Activated naive CD4-positive, alpha-beta T cell treated with anti-CD3 and anti-CD28 coated beads for 36 hours (primary cell): ENCODE measurements around the gene ROCK2. TPM values are rescaled to one million over a fixed set of nuclear protein-coding genes. Genes with fewer than 3 reads are reported as not detected.
"Not testable (repeated sequence)": the region's sequence is repeated elsewhere in the genome, so short reads cannot be mapped to it uniquely, and the experiment has no call there.

Source experiments
- CTCF ChIA-PET: fragments of 350-600 bp; sonication (Branson Sonifier 250); formaldehyde crosslinking; loops from one replicate; lab custom pipeline; 2021; ENCODE audit warnings: antibody characterized with exemption; lab: Charles Lee
- DNase-seq: peaks from one replicate; pipeline ENCODE4 v3.0.0-alpha.2; 2020
- H3K27ac Mint-ChIP-seq: one replicate; pipeline ENCODE4 v1.8.0; 2021; ENCODE audit warnings: mild to moderate bottlenecking, mixed read lengths
- H3K27me3 Mint-ChIP-seq: one replicate; pipeline ENCODE4 v1.8.0; 2021; ENCODE audit warnings: low read depth, mixed read lengths
- H3K36me3 Mint-ChIP-seq: one replicate; pipeline ENCODE4 v1.8.0; 2021; ENCODE audit warnings: low read depth, mixed read lengths
- H3K4me1 Mint-ChIP-seq: one replicate; pipeline ENCODE4 v1.8.0; 2021; ENCODE audit warnings: low read depth, mixed read lengths
- H3K4me3 Mint-ChIP-seq: one replicate; pipeline ENCODE4 v1.8.0; 2021; ENCODE audit warnings: mild to moderate bottlenecking, moderate library complexity, mixed read lengths
- H3K9me3 Mint-ChIP-seq: one replicate; pipeline ENCODE4 v1.8.0; 2021; ENCODE audit warnings: mixed read lengths
- intact Hi-C: fragments of 100-400 bp; cut with micrococcal nuclease; formaldehyde crosslinking; loops from one replicate; pipeline ENCODE4 v1.15.1; 2023
- total RNA-seq, 2 experiments: library from RNA; stranded (reverse); gene quantifications; one replicate each; pipeline ENCODE4 v1.2.3, GENCODE V29; 2021

ROCK2 gene
- total RNA-seq, 2 experiments from 2014 or later, result 8.4 to 9.4 TPM

DNA sequence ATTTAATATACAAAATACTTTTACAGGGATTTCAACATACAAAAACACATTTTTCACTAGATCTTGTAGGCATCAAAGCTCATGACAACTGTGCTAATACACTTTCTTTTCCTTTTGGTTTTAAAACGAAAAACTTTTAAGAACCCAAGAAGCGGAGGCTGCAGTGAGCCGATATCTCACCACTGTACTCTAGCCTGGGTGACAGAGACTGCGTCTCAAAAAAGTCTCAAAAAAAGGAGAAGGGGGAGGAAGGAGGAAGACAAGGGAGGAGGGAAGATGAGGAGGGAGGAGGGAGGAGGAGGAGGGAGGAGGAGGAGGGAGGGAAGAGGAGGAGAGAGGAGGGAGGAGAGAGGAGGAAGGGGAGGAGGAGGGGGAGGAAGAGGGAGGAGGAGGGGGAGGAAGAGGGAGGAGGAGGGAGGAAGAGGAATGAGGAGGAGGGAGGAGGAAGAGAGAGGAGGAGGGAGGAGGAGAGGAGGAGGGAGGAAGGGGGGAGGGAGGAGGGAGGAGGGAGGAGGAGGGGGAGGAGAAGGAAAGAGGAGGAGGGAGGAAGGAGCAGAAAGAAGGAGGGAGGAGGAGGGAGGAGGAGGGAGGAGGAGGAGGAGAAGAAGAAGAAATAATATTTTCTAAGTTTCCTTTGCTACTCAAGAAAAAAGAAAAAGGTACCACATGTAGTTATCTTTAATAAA is 13.8 kb downstream of the ROCK2 start:
- H3K9me3 Mint-ChIP-seq, result peaks cover 4% of the 10 kb centered on the region
- H3K27ac Mint-ChIP-seq, result no peak overlapping the region
- no peak overlapping the region for H3K4me3 Mint-ChIP-seq
- H3K36me3 Mint-ChIP-seq, result no peaks in the 10 kb centered on the region
- no peaks in the 10 kb centered on the region for H3K27me3 Mint-ChIP-seq
- CTCF ChIA-PET, result no interaction called here
- peaks cover 10% of the 10 kb centered on the region for H3K4me1 Mint-ChIP-seq
- intact Hi-C loops, result no loop called here
- no peak for DNase-seq

DNA sequence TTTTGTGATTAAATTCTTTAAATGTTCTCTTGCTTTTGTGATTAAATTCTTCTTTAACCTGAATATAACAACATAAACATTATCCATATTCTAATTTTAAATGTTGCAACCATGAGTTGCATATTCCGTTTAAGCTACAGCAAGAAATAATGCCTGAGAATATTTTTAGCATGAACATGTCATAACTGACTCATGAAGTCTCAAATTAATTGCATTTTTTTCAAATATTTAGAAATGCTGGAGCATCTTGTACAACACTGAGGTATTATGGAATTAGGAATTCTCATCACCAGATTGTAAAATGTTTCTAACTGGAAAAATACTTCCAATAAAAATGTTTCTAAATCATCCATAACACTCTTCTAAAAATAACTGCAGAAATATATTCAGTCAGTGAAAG is 14.7 kb downstream of the ROCK2 start:
- Mint-ChIP-seq H3K36me3 (no peaks in the 10 kb centered on the region), H3K27me3 (no peaks in the 10 kb centered on the region), H3K4me1 (peaks cover 7% of the 10 kb centered on the region), H3K4me3 (no peak overlapping the region), H3K9me3 (peaks cover 4% of the 10 kb centered on the region), H3K27ac (no peak overlapping the region)
- DNase-seq, result no peak
- intact Hi-C loops, result no loop called here
- CTCF ChIA-PET, result no interaction called here

DNA sequence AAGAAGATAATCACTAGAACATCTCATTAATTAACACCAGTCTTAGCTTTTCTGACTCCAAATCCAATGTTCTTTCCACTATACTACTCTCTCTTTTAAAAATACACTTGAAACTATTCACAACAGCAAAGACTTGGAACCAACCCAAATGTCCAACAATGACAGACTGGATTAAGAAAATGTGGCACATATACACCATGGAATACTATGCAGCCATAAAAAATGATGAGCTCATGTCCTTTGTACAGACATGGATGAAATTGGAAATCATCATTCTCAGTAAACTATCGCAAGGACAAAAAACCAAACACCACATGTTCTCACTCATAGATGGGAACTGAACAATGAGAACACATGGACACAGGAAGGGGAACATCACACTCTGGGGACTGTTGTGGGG is 15.9 kb downstream of the ROCK2 start:
- H3K4me3 Mint-ChIP-seq, H3K9me3 Mint-ChIP-seq, intact Hi-C loops, H3K4me1 Mint-ChIP-seq, H3K27me3 Mint-ChIP-seq, H3K36me3 Mint-ChIP-seq, DNase-seq, H3K27ac Mint-ChIP-seq: not testable (repeated sequence)
- CTCF ChIA-PET, result interaction anchor here (0.6 kb wide), 1 partner anchor 255 kb away, joined by 4 read pairs; no protein-coding TSS in a partner anchor

DNA sequence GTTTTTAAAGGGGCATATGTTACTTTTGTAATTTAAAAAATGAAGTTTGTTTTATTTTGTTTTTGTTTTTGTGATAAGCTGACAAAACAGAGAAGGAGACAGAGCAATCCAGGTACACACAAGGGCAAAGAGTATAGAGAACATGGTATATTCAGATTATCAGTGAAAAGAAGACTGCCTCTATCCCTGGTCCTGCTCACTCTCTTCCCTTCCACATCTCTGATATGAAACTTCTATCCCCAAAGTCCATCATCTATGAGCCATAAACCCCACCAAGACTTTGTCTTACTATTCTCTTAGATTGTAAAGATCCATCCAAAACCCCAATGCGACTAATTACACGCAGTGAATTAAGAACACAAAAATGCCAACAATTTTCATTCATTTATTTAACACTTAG is 16.6 kb downstream of the ROCK2 start:
- no peak overlapping the region for H3K27ac Mint-ChIP-seq
- H3K4me3 Mint-ChIP-seq, result no peak overlapping the region
- DNase-seq, result no peak
- intact Hi-C loops, result no loop called here
- H3K36me3 Mint-ChIP-seq, result no peaks in the 10 kb centered on the region
- no peaks in the 10 kb centered on the region for H3K27me3 Mint-ChIP-seq
- H3K9me3 Mint-ChIP-seq, result peaks cover 4% of the 10 kb centered on the region
- H3K4me1 Mint-ChIP-seq, result peaks cover 10% of the 10 kb centered on the region
- CTCF ChIA-PET, result no interaction called here

DNA sequence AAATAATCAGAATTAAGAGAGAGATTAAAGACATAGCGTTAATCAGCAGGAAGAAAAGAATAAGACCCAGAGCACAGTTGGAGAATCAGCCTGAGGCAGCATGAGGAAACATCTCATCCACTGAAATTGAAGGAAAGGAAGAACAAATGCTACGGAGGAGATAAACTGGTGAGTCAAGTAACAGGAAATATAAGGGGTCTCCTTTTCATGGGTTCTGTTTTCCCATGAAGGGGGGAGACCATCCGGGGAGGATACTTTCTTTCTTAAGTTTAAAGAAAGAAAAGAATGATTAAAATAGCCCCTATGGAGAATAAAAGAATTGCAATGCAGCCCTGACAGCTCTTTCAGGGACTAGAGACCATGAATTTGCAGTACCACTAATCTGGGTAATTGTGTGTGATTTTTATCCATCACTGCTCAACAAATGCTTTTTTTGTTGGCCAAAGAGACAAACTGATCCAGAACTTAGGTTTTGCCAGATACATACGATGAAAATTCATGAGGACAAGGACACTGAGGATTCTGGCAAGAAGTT is 17.7 kb downstream of the ROCK2 start:
- Mint-ChIP-seq H3K27me3 (no peaks in the 10 kb centered on the region), H3K9me3 (peaks cover 1% of the 10 kb centered on the region), H3K4me1 (peaks cover 12% of the 10 kb centered on the region), H3K36me3 (no peaks in the 10 kb centered on the region), H3K27ac (no peak overlapping the region), H3K4me3 (no peak overlapping the region)
- intact Hi-C loops, result no loop called here
- CTCF ChIA-PET, result interaction anchor here (1.7 kb wide), 1 partner anchor 16 kb away, joined by 5 read pairs; no protein-coding TSS in a partner anchor
- no peak for DNase-seq

DNA sequence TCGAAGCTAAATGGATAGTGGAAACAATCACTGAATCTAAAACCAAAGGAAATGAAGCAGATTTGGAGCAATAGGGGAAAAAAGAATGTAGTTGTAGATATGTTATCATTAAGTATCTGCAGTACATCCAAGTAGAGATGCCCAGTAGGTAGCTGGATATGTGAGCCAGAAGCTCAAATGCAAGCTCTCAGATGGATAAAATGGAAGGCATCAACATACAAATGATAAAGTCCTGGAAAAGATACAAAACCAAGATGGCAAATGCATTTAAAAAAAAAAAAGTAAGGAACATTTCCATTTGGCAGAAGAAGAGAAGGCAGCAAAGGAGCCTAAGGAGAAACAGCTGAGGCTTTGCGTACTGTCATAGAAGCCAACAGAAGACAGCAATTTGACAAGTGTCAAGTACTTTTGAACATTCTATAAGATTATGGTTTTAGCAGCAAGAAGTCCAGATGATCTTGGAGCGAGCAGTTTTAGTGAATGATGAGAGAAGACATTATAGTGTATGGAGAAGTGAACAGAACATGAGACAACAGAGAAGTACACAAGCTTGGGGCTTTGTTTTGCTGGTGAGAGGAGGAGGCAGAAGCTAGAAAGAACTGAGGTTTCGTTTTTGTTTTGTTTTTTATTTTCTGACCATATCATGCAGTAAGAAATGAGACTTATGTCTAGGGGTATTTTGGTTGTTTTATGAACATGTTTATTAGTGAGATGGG is 18.3 kb downstream of the ROCK2 start:
- CTCF ChIA-PET, result interaction anchor here (1.7 kb wide), 1 partner anchor 17 kb away, joined by 5 read pairs; no protein-coding TSS in a partner anchor
- Mint-ChIP-seq H3K36me3 (no peaks in the 10 kb centered on the region), H3K27ac (no peak overlapping the region), H3K4me1 (peaks cover 12% of the 10 kb centered on the region), H3K4me3 (no peak overlapping the region), H3K9me3 (peaks cover 1% of the 10 kb centered on the region), H3K27me3 (no peaks in the 10 kb centered on the region)
- DNase-seq, result no peak
- intact Hi-C loops, result no loop called here

DNA sequence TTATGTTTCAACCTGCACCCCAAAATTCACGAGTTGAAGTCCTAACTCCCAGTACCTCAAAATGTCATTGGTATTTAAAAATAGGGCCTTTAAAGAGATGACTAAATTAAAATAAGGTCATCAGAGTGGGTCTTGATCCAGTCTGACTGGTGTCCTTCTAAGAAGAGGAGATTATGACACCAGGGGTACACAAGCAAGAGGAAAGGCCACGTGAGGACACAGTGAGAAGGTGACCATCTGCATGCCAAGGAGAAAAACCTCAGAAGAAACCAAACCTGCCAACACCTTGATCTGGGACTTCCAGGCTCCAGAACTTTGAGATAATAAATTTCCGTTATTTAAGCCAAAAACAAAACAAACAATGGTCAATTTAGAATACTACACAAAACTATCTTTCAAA is 22.6 kb downstream of the ROCK2 start:
- peaks cover 2% of the 10 kb centered on the region for H3K9me3 Mint-ChIP-seq
- no peaks in the 10 kb centered on the region for H3K27me3 Mint-ChIP-seq
- H3K4me3 Mint-ChIP-seq, result no peak overlapping the region
- peaks cover 11% of the 10 kb centered on the region for H3K4me1 Mint-ChIP-seq
- H3K27ac Mint-ChIP-seq, result no peak overlapping the region
- intact Hi-C loops, result no loop called here
- CTCF ChIA-PET, result no interaction called here
- no peak for DNase-seq
- H3K36me3 Mint-ChIP-seq, result peaks cover 5% of the 10 kb centered on the region

DNA sequence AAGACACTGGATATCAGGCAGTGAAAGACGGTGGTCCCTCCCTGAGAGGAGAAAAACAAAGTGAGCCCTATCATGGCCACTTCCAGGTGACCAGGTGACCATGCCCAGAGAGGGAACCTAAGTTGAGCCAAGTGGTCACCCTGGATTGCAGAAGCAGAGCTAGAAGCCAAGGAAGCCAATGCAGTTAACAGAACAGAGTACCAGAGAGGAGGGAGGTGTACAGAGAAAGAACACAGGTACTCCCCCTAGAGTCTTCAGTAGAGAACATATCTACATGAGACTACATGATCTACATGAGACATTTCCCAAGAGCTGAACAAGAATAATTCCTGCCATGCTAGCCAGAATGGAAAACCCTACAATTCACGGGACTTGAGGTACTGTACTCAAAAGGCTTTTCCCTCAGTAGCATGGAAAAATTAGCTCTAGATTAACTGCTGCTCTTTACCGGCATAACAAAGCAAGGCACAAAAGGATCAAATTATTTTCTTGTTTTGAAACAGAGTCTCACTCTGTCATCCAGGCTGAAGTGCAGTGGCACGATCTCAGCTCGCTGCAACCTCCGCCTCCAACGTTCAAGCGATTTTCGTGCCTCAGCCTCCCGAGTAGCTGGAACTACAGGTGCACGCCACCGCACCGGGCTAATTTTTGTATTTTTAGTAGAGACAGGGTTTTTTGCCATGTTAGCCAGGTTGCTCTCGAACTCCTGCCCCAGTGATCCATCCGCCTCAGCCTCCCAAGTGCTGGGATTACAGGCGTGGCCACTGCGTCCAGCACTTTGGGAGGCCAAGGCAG is 23.5 kb downstream of the ROCK2 start:
- peaks cover 2% of the 10 kb centered on the region for H3K9me3 Mint-ChIP-seq
- H3K4me1 Mint-ChIP-seq, result peaks cover 11% of the 10 kb centered on the region
- DNase-seq, result no peak
- peaks cover 5% of the 10 kb centered on the region for H3K36me3 Mint-ChIP-seq
- no peak overlapping the region for H3K27ac Mint-ChIP-seq
- no peak overlapping the region for H3K4me3 Mint-ChIP-seq
- no peaks in the 10 kb centered on the region for H3K27me3 Mint-ChIP-seq
- CTCF ChIA-PET, result no interaction called here
- intact Hi-C loops, result no loop called here

DNA sequence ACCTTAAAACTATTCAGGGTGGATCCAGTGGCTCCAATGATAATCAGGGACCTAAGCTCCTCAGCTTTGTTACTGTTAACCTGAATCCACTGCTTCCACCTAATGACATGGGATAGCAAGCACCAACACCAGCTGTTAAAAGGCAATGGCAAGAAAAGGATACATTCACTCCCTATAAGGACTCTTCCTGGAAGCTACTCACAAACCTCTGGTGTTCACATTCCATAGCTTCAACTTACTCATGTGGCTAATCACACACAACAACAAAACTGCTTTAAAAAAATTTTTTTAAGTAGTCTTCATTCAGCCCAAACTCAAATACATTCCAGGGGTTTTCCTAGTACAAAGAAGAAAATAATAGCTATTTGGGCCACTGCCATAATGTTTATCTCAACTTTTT is 24.5 kb downstream of the ROCK2 start:
- H3K4me1 Mint-ChIP-seq, result peaks cover 11% of the 10 kb centered on the region
- peaks cover 2% of the 10 kb centered on the region for H3K9me3 Mint-ChIP-seq
- no peaks in the 10 kb centered on the region for H3K27me3 Mint-ChIP-seq
- intact Hi-C loops, result no loop called here
- no peak for DNase-seq
- H3K4me3 Mint-ChIP-seq, result no peak overlapping the region
- no peak overlapping the region for H3K27ac Mint-ChIP-seq
- H3K36me3 Mint-ChIP-seq, result peaks cover 5% of the 10 kb centered on the region
- CTCF ChIA-PET, result no interaction called here

DNA sequence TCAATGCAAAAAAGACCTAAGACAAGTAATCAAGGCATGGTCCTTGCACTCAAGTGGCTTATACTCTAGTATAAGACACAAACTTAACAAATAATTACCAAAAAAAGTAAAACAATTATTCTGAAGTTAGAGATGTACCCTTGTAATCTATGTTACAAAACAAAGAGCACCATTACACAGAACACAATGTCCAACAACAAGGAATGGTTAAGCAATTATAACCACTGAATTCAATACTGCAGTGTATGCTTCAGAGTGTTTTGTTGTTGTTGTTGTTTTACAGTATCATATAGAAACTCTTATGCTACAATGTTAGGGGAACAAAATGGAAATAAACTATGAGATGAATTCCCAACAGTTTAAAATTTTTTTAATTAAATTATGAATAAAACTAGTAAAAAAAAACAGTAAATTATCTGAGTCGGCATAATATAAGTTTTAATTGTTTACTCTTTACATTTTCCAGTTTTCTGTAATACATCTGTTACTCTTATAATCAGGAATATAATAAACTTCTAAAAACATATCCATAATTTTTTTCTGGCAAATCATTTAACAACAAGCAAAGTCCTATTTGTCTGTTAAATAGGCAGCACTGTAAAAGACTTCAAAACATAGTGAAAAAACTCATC is 29.2 kb downstream of the ROCK2 start:
- Mint-ChIP-seq H3K27ac (no peak overlapping the region), H3K4me1 (peaks cover 12% of the 10 kb centered on the region), H3K27me3 (no peaks in the 10 kb centered on the region), H3K36me3 (peaks cover 4% of the 10 kb centered on the region), H3K4me3 (no peak overlapping the region), H3K9me3 (peaks cover 2% of the 10 kb centered on the region)
- DNase-seq, result no peak
- intact Hi-C loops, result no loop called here
- CTCF ChIA-PET, result interaction anchor here (0.6 kb wide), 1 partner anchor 223 kb away, joined by 3 read pairs; no protein-coding TSS in a partner anchor

DNA sequence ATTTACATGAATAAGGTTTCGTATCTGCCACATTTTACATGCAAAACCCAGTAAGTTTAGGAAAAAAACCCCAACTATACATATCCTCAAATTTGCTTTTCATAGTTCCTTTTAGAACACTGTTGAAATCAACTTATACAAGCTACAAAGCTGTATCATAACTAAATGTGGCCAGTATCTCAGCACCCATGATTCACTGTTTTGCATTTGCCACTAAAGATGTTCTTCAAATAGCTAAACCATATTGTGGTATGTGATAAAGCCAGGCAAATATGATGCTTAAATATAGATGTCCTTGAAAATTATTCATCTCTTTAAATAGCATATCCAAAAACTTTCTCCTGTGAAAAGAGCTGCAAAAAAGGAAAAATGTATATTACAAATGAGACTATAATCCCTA is 29.9 kb downstream of the ROCK2 start:
- no peaks in the 10 kb centered on the region for H3K27me3 Mint-ChIP-seq
- peaks cover 2% of the 10 kb centered on the region for H3K9me3 Mint-ChIP-seq
- H3K4me3 Mint-ChIP-seq, result no peak overlapping the region
- intact Hi-C loops, result no loop called here
- H3K4me1 Mint-ChIP-seq, result peaks cover 12% of the 10 kb centered on the region
- CTCF ChIA-PET, result interaction anchor here (0.7 kb wide), 1 partner anchor 12 kb away, joined by 5 read pairs; no protein-coding TSS in a partner anchor
- H3K36me3 Mint-ChIP-seq, result peaks cover 4% of the 10 kb centered on the region
- no peak overlapping the region for H3K27ac Mint-ChIP-seq
- DNase-seq, result no peak
